Measurements from ENCODE around the gene SLU7.

SLU7 gene

DNA sequence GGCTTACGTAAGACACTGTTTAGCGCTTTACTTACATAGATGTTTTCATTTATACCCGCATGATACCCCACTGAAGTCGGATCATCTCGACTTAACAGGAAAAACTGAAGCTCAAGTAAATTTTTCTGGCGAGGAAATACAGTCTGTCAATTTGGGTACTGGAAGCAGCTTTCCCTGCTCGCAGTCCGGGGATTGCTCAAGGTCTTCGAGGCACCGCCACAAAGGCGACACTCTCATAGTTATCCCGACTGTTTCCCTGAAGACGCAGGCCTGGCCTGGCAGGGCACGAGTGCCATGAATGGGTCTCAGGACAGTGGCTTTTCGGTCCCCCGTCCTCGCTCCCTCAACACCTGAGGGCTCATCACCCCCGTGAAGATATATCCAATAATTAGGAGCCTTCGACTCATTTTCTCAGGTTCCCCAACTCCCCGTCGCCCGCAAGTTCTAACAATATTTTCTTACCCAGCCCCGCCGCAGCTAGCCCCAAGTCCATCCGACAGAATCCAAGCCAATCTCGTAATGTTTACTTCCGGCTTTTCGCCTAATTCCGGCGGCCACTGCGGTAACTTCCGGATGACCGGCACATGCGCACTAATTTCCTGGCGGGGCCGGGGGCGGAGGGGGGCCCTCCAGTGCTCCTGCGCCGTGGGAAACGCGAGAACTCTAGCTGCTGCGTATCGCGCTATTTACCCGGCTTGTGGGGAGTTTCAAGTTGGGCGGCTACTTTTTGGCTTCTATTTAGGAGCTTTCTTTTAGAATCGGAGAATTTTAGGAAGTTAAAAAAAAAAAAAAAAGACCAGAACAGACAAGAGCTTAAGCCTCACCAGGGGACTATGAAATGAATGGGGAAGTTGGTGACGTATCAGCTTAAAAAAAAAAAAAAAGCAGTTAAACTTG lies at the start of gene SLU7:
TSS of gene SLU7 (minus strand) at position 521 of the 897 bp plus-strand sequence. CDS start 3,787 bp downstream, outside the sequence.
- DNase-seq (ENCODE audit: low spot score): peak; percentile 90

GRCh38 chr5:160468363-160468975 lies 49.6 kb upstream of the SLU7 start:
- no peak for DNase-seq (ENCODE audit: low spot score)

DNA sequence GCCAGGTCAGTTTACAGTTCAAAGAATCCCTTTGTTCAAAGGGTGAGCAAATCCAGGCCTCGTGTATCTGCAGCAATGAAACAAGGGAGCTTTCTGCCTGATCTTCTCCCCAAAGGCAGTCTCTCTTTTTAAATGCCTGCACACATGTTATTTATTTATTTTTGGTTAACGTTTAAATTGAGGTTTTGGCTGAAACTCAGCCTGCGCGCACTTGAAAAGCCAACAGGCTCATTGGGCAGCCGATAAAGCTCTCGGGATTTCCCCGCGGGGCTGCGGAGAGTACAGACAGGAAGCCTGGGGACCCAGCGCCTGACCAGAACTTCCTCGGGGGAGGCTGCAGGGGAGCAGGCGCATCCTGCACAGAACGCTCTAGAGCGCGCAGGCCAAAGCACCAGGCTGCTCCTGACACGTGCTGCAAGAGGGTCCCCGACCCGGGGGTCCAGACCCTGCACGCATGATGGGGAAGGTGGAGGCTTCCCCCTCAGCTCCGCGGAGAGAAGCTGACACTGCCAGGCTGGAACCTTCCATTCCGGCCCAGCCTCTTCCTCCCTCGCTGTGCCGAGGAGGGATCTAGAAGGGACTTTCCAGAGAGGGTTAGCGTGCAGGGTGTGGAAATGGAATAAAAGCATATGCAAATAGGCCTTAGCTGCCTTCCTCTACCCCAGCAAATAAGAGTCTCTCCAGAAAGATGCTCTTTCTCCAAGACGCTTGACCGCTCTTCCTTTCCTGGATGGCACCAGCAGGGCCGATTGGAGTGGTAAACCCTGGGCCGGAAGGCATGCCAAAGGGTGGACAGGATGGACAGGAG lies 48.9 kb upstream of the SLU7 start:
- DNase-seq (ENCODE audit: low spot score): no peak

DNA sequence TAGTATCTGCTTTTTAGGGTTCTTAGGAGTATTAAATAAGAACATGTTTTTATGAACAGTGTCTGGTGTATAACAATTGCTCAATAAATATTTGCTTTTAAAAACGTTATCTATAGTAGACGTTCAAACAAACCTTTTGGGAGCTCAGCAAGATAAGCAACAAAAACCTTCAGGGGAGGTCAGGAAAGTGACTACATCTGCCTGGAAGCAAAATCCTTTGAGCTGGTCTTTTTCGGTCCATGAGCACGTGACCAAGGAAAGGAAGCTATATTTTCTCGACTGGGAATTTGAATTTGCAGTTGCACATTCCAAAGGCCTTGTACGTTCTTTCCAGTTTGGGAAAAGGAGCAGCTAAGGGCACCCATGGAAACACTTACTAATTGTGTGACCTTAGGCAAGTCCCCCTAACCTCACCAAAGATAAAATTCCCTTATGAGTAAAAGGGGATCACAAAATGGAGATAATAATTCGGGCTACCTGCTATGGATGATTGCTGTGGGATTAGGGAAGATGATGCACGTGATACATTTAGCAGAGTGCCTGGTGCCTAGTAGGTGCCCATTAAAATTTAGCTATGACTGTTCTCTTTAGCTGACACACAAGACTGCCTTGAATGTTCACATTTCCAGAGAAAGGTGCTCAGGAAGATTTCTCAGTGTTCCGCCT lies 48.1 kb upstream of the SLU7 start:
- no peak for DNase-seq (ENCODE audit: low spot score)

GRCh38 chr5:160466116-160466515 lies 47.2 kb upstream of the SLU7 start:
- DNase-seq (ENCODE audit: low spot score): no peak

DNA sequence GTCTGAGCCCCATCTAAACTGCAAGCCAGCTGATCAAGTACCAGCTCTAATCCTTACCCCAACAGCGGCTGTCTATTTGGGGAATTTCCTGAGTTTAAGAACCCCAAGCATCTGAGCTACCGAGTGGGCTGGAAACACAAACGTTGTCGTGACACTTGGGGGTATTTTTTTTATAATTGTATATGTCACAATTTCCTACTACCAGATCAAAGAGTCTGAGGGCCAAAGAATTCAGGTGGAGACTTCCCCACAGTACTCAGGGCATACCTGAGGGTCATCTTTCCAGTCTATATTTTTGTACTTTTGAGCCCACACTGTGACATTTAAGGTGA lies 45.6 kb upstream of the SLU7 start:
- DNase-seq (ENCODE audit: low spot score): no peak

DNA sequence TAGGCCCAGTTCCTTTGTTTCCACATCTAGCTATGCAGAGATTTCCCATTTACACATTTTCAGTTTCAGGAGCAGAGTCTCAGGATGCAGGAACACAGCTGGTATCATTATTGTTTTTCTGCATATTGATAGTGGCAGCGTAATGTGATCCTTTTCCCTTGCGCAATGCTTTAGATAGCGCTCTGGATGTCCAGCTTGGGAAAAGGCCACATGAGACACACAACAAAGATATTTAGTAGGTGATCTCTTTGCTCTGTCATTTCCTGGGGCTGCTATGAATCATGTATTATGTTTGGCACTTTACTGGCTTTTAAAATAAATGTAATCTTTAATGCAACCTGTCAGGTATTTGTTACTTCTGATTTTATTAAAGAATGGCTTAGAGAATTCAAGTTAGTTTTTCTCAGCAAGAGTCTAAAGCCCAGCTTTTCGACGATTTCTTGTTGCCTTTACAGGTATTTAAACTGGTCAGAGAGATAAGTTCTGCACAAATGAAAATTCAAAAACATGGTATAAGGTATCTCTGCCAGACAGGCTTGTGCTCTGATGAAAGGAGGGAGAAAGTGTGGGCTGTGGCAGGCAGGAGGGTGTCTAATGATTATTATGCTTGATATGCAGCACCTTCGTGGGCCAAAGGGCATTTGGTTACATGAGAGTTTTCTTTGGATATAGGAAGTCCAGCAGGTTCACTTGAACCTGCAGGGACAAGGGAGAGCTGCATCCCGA lies 45.0 kb upstream of the SLU7 start:
- DNase-seq (ENCODE audit: low spot score): no peak

DNA sequence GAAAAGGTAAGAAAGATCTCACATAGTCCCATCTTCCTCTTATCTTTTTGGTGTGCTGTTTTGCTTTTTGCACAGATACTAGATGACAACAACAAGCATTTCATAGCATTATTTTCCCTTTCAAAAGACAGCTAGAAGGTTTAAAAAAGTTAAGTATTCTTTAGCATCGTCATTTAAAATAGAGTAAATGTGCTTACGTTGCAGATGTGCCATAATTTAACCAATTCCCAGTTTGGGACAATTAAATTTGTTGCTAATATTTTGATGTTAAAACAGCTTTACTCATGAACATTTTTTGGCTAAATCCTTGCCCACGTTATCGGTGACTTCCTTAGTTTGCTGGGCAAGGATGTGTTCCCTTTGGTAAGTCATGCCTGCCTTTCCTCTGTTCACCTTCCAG lies 44.3 kb upstream of the SLU7 start:
- no peak for DNase-seq (ENCODE audit: low spot score)

DNA sequence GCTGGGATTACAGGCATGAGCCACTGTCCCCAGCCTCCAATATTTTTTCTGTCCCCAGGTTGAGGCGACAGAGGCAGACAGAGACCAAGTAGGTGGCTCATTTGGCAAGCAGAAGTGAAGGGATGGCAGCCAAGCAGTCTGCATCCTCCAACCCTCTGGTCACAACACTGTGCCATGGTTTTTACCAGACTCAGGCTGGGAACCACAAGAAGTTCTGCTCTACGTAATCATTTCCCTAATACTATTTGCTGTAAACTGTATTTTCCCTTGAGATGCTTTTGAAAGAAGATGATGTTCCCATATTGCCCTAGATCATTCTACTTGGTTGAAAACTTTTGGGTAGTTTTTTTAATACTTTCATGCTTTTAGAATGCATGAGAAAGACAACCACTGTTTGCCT lies 43.3 kb upstream of the SLU7 start:
- no peak for DNase-seq (ENCODE audit: low spot score)

DNA sequence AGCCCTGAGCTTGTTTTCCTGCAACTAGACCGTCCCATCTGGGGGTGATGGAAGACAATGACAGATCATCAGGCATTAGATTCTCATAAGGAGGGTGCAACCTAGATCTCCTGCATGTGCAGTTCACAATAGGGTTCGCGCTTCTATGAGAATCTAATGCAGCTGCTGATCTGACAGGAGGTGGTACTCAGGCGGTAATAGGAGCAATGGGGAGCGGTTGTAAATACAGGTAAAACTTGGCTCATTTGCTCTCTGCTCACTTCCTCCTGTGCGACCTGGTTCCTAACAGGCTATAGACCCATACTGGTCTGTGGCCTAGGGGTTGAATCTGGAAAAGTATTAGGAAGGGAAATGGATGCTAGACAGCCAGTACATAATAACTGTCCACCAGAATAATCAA lies 42.5 kb upstream of the SLU7 start:
- no peak for DNase-seq (ENCODE audit: low spot score)

GRCh38 chr5:160460377-160461049 lies 41.6 kb upstream of the SLU7 start:
- no peak for DNase-seq (ENCODE audit: low spot score)

DNA sequence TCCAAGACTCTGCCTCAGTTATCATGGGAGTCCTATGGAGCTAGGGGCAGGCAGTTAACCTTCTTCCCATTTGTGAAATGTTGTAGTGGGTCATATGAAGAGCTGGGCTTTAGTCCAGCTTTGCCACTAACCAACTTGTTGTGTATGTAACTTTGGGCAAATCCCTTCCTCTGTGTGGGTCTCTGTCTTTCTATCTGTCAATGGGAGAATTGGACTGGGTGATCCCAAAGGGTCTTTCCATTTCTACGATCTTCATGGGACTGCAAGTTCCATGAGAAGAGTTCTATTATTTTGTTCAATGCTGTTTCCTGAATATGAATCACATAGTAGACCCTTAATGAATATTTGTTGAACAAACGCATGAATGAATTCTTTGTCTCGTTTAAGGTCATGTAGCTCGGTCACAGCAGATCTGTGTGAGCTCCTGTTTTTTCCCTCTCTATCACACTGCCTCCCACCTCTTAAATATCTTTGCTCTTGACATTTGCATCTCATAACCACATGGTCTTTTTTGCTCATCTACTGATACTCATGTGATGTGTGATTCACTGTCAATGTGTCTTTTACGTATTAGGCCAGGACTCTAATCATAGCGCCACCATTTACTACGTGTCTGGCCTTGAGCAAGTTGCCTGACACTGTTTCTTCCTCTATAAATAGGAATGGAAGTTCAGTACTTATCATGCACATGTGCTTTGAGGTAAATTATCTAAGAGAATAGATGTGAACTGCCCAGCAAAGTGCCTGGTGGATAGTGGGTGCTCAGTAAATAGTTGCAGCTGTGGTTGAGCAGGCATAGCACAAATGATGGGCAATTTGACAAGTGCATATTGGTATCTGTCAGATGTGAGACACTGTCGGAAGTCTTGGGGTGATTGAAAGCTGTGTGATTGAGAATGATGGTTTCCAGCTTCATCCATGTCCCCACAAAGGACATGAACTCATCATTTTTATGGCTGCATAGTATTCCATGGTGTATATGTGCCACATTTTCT lies 40.2 kb upstream of the SLU7 start:
- no peak for DNase-seq (ENCODE audit: low spot score)

DNA sequence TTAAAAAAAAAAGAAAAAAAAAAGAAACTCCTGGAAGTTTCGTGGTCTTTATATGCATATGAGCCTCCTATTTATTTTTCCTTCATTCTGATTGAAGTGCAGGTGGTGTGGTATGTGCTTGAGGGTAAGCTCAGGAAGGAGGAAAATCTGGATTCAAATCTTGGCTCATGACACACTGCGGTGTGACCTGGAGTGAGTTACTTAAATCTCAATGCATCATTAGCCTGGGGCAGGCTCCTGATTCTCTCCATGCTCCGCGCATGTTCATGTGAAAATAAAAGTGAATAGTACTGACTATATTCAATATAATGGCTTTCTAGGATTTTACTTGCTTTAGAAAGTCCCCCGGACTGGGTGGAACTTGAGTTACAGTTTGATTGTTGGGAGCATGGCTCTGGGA lies 38.4 kb upstream of the SLU7 start:
- no peak for DNase-seq (ENCODE audit: low spot score)

DNA sequence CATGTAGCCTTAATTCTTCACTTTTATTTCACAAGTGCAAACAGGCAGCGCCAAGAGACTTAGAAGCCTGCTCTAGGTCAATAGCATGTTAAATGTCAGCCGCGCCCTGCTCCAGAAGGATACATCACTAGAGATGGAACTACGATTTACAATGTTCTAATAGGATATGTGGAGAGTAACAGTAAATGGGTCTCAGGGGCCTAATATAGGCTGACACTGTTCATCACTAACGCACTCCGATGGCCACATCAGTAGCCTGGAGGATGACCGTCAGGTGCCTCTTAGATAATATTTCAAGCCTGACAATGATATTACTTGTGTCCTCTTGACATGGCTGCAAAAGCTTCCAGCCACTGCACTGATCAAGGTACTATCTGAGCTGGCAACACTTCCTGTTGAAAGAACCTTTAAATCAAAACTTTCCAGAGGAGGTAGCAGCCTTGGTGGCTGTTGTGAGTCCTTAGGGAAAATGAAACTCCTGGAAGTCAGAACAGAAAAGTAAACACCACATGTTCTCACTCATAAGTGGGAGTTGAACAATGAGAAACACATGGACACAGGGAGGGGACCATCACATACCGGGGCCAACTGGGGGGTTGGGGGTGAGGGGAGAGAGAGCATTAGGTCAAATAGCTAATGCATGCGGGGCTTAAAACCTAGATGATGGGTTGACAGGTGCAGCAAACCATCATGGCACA lies 37.7 kb upstream of the SLU7 start:
- no peak for DNase-seq (ENCODE audit: low spot score)

GRCh38 chr5:160455600-160455999 lies 36.7 kb upstream of the SLU7 start:
- no peak for DNase-seq (ENCODE audit: low spot score)

GRCh38 chr5:160453751-160454150 lies 34.9 kb upstream of the SLU7 start:
- DNase-seq (ENCODE audit: low spot score): no peak

GRCh38 chr5:160452795-160453194 lies 33.9 kb upstream of the SLU7 start:
- no peak for DNase-seq (ENCODE audit: low spot score)

- no peak for DNase-seq (ENCODE audit: low spot score)
Measured at GRCh38 chr5:160452036-160452435, 33.2 kb upstream of the SLU7 start.

- DNase-seq (ENCODE audit: low spot score): no peak
Measured at GRCh38 chr5:160451281-160451680, 32.4 kb upstream of the SLU7 start.

Data from hematopoietic multipotent progenitor cell treated with erythropoietin and hydrocortisone succinate and interleukin-3 and kit ligand, for 17 days (in vitro differentiated cells).